ENCODE results near the gene RBM4B.
"Not testable (repeated sequence)": the region's sequence is repeated elsewhere in the genome, so short reads cannot be mapped to it uniquely, and the experiment has no call there.

Gene RBM4B

GRCh38 chr11:66643745-66644437, 33.8 kb downstream of the RBM4B start:
- peaks cover 39 to 76% of the 10 kb centered on the region in 2 donors for H3K36me3 ChIP-seq (ENCODE audit: control insufficient read depth in 1 of 2, insufficient read depth in 2 of 2, low read length in 2 of 2)
- H3K4me3 ChIP-seq (ENCODE audit: low read depth in 1 of 2, low read length in 2 of 2), result no peak overlapping the region
- H3K9ac ChIP-seq (ENCODE audit: low read depth in 1 of 2, low read length in 2 of 2), result no peak overlapping the region
- H3K27ac ChIP-seq (ENCODE audit: low read depth, low read length), result no peak overlapping the region
- H3K9me3 ChIP-seq (ENCODE audit: control insufficient read depth in 1 of 2, low read length in 2 of 2), result no peaks in the 10 kb centered on the region
- H3K4me1 ChIP-seq (ENCODE audit: control insufficient read depth in 1 of 2, insufficient read depth in 2 of 2, low read length in 2 of 2), result peaks cover 56 to 60% of the 10 kb centered on the region in 2 donors
- no peaks in the 10 kb centered on the region for H3K27me3 ChIP-seq (ENCODE audit: control insufficient read depth in 1 of 2, insufficient read depth in 2 of 2, low read length in 2 of 2)

DNA sequence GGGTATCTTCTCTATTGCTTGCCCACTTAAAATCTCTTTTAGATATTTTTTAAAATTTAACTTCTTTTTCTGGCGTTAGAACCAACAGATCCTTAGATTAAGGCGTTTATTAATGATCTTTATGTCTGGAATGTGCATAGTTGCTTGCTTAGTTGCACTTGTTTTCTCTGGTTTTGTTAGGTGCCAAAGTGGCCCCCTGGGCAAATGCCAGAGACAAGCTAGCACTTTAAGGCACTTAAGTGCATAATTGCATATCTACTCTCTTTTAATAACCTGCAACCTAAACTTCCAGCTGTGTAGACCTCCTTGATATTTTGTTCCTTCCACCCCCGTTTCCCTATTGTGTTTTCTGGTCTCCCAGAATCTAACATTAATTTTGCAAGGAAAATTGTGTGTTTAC, 35.9 kb downstream of the RBM4B start:
- H3K4me3 ChIP-seq (ENCODE audit: low read depth in 1 of 2, low read length in 2 of 2), result peak overlapping the region; percentile 60 to 95
- H3K27me3 ChIP-seq (ENCODE audit: control insufficient read depth in 1 of 2, insufficient read depth in 2 of 2, low read length in 2 of 2), result no peaks in the 10 kb centered on the region

DNA sequence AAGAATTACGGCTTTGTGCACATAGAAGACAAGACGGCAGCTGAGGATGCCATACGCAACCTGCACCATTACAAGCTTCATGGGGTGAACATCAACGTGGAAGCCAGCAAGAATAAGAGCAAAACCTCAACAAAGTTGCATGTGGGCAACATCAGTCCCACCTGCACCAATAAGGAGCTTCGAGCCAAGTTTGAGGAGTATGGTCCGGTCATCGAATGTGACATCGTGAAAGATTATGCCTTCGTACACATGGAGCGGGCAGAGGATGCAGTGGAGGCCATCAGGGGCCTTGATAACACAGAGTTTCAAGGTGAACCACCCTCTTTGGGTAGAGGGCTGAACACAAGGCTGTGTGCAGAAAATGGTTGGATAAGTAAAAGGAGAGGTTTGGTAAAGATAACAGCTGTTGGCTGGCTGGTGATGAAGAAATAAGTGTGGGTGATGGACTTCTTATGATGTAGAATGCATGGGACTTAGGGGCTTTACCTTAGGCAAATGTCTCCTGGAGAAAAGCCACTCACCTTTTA, 37.8 kb downstream of the RBM4B start:
- H3K9me3 ChIP-seq (ENCODE audit: control insufficient read depth in 1 of 2, low read length in 2 of 2); H3K27me3 ChIP-seq (ENCODE audit: control insufficient read depth in 1 of 2, insufficient read depth in 2 of 2, low read length in 2 of 2); H3K27ac ChIP-seq (ENCODE audit: low read depth, low read length): not testable (repeated sequence)
- peaks cover 61 to 64% of the 10 kb centered on the region in 2 donors for H3K4me1 ChIP-seq (ENCODE audit: control insufficient read depth in 1 of 2, insufficient read depth in 2 of 2, low read length in 2 of 2)
- H3K36me3 ChIP-seq (ENCODE audit: control insufficient read depth in 1 of 2, insufficient read depth in 2 of 2, low read length in 2 of 2), result peaks cover 14 to 48% of the 10 kb centered on the region in 2 donors
- peak overlapping the region; percentile 95 to 99 for H3K4me3 ChIP-seq (ENCODE audit: low read depth in 1 of 2, low read length in 2 of 2)
- peak overlapping the region in 1 of 2 donors; percentile 94 for H3K9ac ChIP-seq (ENCODE audit: low read depth in 1 of 2, low read length in 2 of 2)

More for the DNA sequence above, 35.9 kb downstream of the RBM4B start:
- Histone ChIP-seq H3K9ac (ENCODE audit: low read depth in 1 of 2, low read length in 2 of 2) (no peak overlapping the region), H3K36me3 (ENCODE audit: control insufficient read depth in 1 of 2, insufficient read depth in 2 of 2, low read length in 2 of 2) (peaks cover 30 to 68% of the 10 kb centered on the region in 2 donors), H3K4me1 (ENCODE audit: control insufficient read depth in 1 of 2, insufficient read depth in 2 of 2, low read length in 2 of 2) (peaks cover 66 to 69% of the 10 kb centered on the region in 2 donors), H3K27ac (ENCODE audit: low read depth, low read length) (no peak overlapping the region), H3K9me3 (ENCODE audit: control insufficient read depth in 1 of 2, low read length in 2 of 2) (no peaks in the 10 kb centered on the region)

DNA sequence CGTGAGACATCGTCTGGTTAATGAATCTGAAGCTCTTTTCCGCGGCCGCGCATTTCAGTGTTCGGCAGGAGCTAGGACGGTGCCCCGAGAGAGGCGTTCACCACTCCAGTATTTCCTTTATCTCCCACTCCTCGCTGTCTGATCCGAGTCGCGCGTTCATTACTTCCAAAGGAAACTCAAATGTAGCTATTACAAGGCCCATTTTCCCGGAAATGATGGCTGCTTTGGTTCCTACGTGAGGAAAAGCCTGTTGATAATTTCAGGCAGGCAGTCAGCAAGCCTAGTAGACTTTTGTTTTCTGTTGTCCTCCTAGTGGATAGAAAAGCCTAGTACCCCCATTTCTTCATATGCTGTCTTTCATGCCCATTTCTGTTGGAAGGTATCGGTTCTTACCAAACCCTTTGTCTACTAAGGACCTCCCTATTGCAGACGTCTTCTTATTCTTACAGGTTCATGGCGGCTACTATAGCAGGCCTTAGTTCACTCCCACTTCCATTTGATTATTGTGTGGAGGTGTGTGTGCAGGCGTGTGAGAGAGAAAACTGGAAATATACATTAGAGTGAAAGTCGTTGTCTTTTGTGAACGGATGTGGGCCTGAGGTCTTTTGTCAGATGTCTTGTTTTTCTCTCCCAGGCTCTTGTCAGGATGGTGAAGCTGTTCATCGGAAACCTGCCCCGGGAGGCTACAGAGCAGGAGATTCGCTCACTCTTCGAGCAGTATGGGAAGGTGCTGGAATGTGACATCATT, 38.4 kb downstream of the RBM4B start:
- Histone ChIP-seq H3K9ac (ENCODE audit: low read depth in 1 of 2, low read length in 2 of 2) (peak overlapping the region; percentile 94 to 95), H3K27me3 (ENCODE audit: control insufficient read depth in 1 of 2, insufficient read depth in 2 of 2, low read length in 2 of 2) (no peaks in the 10 kb centered on the region), H3K9me3 (ENCODE audit: control insufficient read depth in 1 of 2, low read length in 2 of 2) (no peaks in the 10 kb centered on the region), H3K36me3 (ENCODE audit: control insufficient read depth in 1 of 2, insufficient read depth in 2 of 2, low read length in 2 of 2) (peaks cover 11 to 48% of the 10 kb centered on the region in 2 donors), H3K4me3 (ENCODE audit: low read depth in 1 of 2, low read length in 2 of 2) (peak overlapping the region; percentile 95 to 99), H3K4me1 (ENCODE audit: control insufficient read depth in 1 of 2, insufficient read depth in 2 of 2, low read length in 2 of 2) (peaks cover 55 to 57% of the 10 kb centered on the region in 2 donors), H3K27ac (ENCODE audit: low read depth, low read length) (peak overlapping the region; percentile 94)

- Histone ChIP-seq H3K36me3 (ENCODE audit: control insufficient read depth in 1 of 2, insufficient read depth in 2 of 2, low read length in 2 of 2) (peaks cover 3 to 42% of the 10 kb centered on the region in 2 donors), H3K9me3 (ENCODE audit: control insufficient read depth in 1 of 2, low read length in 2 of 2) (no peaks in the 10 kb centered on the region), H3K27ac (ENCODE audit: low read depth, low read length) (peak within 1 kb of the TSS; percentile 94), H3K4me3 (ENCODE audit: low read depth in 1 of 2, low read length in 2 of 2) (peak within 1 kb of the TSS; percentile 95 to 99), H3K27me3 (ENCODE audit: control insufficient read depth in 1 of 2, insufficient read depth in 2 of 2, low read length in 2 of 2) (no peaks in the 10 kb centered on the region), H3K4me1 (ENCODE audit: control insufficient read depth in 1 of 2, insufficient read depth in 2 of 2, low read length in 2 of 2) (peaks cover 47 to 49% of the 10 kb centered on the region in 2 donors), H3K9ac (ENCODE audit: low read depth in 1 of 2, low read length in 2 of 2) (peak within 1 kb of the TSS; percentile 94 to 95)
Observed at GRCh38 chr11:66638177-66639065, 39.3 kb downstream of the RBM4B start, which contains the start of gene RBM4. Gene RBM4 (plus strand): TSS chr11:66638703. CDS start chr11:66639712, 1,009 bp downstream.

- no peaks in the 10 kb centered on the region for H3K9me3 ChIP-seq (ENCODE audit: control insufficient read depth in 1 of 2, low read length in 2 of 2)
- H3K4me1 ChIP-seq (ENCODE audit: control insufficient read depth in 1 of 2, insufficient read depth in 2 of 2, low read length in 2 of 2), result peaks cover 41 to 44% of the 10 kb centered on the region in 2 donors
Observed at GRCh38 chr11:66637557-66638176, 40.0 kb downstream of the RBM4B start.

DNA sequence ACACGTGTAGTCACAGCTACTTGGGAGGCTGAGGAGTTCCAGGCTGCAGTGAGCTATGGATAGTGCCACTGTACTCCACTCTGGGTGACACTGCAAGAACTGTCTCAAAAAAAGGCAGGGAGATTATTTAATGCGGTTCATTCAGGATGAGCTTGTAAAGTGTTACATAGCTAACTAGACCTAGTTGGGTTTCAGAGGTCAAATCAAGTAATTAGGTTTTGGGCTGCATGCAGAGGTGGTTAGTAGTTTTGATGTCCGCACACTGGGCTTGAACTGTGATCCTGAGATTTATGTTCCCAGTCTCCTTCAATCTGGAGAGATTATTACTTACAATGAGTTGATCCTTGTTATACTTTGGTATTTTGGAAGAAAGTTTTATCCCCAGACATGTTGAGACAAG, 41.3 kb downstream of the RBM4B start:
- Histone ChIP-seq H3K4me3 (ENCODE audit: low read depth in 1 of 2, low read length in 2 of 2) (no peak overlapping the region), H3K4me1 (ENCODE audit: control insufficient read depth in 1 of 2, insufficient read depth in 2 of 2, low read length in 2 of 2) (peaks cover 28 to 31% of the 10 kb centered on the region in 2 donors), H3K9me3 (ENCODE audit: control insufficient read depth in 1 of 2, low read length in 2 of 2) (no peaks in the 10 kb centered on the region), H3K36me3 (ENCODE audit: control insufficient read depth in 1 of 2, insufficient read depth in 2 of 2, low read length in 2 of 2) (peaks cover 0 to 28% of the 10 kb centered on the region in 2 donors), H3K27ac (ENCODE audit: low read depth, low read length) (no peak overlapping the region), H3K27me3 (ENCODE audit: control insufficient read depth in 1 of 2, insufficient read depth in 2 of 2, low read length in 2 of 2) (no peaks in the 10 kb centered on the region), H3K9ac (ENCODE audit: low read depth in 1 of 2, low read length in 2 of 2) (no peak overlapping the region)

More at GRCh38 chr11:66637557-66638176, 40.0 kb downstream of the RBM4B start:
- peak overlapping the region; percentile 55 for H3K9ac ChIP-seq (ENCODE audit: low read depth in 1 of 2, low read length in 2 of 2)
- H3K36me3 ChIP-seq (ENCODE audit: control insufficient read depth in 1 of 2, insufficient read depth in 2 of 2, low read length in 2 of 2), result peaks cover 0 to 37% of the 10 kb centered on the region in 2 donors
- peak overlapping the region; percentile 66 to 75 for H3K4me3 ChIP-seq (ENCODE audit: low read depth in 1 of 2, low read length in 2 of 2)
- H3K27ac ChIP-seq (ENCODE audit: low read depth, low read length), result peak overlapping the region; percentile 64
- H3K27me3 ChIP-seq (ENCODE audit: control insufficient read depth in 1 of 2, insufficient read depth in 2 of 2, low read length in 2 of 2), result no peaks in the 10 kb centered on the region

- H3K9ac ChIP-seq (ENCODE audit: low read depth in 1 of 2, low read length in 2 of 2), result no peak overlapping the region
- no peaks in the 10 kb centered on the region for H3K27me3 ChIP-seq (ENCODE audit: control insufficient read depth in 1 of 2, insufficient read depth in 2 of 2, low read length in 2 of 2)
- peaks cover 16 to 33% of the 10 kb centered on the region in 2 donors for H3K36me3 ChIP-seq (ENCODE audit: control insufficient read depth in 1 of 2, insufficient read depth in 2 of 2, low read length in 2 of 2)
- no peaks in the 10 kb centered on the region for H3K9me3 ChIP-seq (ENCODE audit: control insufficient read depth in 1 of 2, low read length in 2 of 2)
- H3K4me3 ChIP-seq (ENCODE audit: low read depth in 1 of 2, low read length in 2 of 2), result no peak overlapping the region
- peaks cover 7 to 9% of the 10 kb centered on the region in 2 donors for H3K4me1 ChIP-seq (ENCODE audit: control insufficient read depth in 1 of 2, insufficient read depth in 2 of 2, low read length in 2 of 2)
- no peak overlapping the region for H3K27ac ChIP-seq (ENCODE audit: low read depth, low read length)
Observed at GRCh38 chr11:66632952-66633351, 44.7 kb downstream of the RBM4B start.

- H3K36me3 ChIP-seq (ENCODE audit: control insufficient read depth in 1 of 2, insufficient read depth in 2 of 2, low read length in 2 of 2), result peaks cover 27 to 44% of the 10 kb centered on the region in 2 donors
- no peaks in the 10 kb centered on the region for H3K9me3 ChIP-seq (ENCODE audit: control insufficient read depth in 1 of 2, low read length in 2 of 2)
- H3K27me3 ChIP-seq (ENCODE audit: control insufficient read depth in 1 of 2, insufficient read depth in 2 of 2, low read length in 2 of 2), result no peaks in the 10 kb centered on the region
- no peak overlapping the region for H3K9ac ChIP-seq (ENCODE audit: low read depth in 1 of 2, low read length in 2 of 2)
- H3K27ac ChIP-seq (ENCODE audit: low read depth, low read length), result no peak overlapping the region
- H3K4me3 ChIP-seq (ENCODE audit: low read depth in 1 of 2, low read length in 2 of 2), result no peak overlapping the region
- peaks cover 0 to 3% of the 10 kb centered on the region in 2 donors for H3K4me1 ChIP-seq (ENCODE audit: control insufficient read depth in 1 of 2, insufficient read depth in 2 of 2, low read length in 2 of 2)
Observed at GRCh38 chr11:66631883-66632282, 45.8 kb downstream of the RBM4B start.

Measured in duodenal mucosa (tissue), 2 donors.